ENCODE measurements around the gene TGIF2LX.
"Not testable (repeated sequence)": the region's sequence is repeated elsewhere in the genome, so short reads cannot be mapped to it uniquely, and the experiment has no call there.

TGIF2LX gene

GRCh38 chrX:89921665-89922064 lies at the start of gene TGIF2LX:
Gene TGIF2LX (plus strand): TSS chrX:89921908. CDS start chrX:89922086, 178 bp downstream.
- DNase-seq (ENCODE audit: low spot score), result not testable (repeated sequence)

- not testable (repeated sequence) for DNase-seq (ENCODE audit: low spot score)
These were observed 728 bp downstream of the TGIF2LX start for GRCh38 chrX:89922338-89922934.

- not testable (repeated sequence) for DNase-seq (ENCODE audit: low spot score)
These were observed 21.4 kb downstream of the TGIF2LX start for GRCh38 chrX:89943077-89943476.

GRCh38 chrX:89965588-89965987 lies 43.9 kb downstream of the TGIF2LX start:
- not testable (repeated sequence) for DNase-seq (ENCODE audit: low spot score)

Data from D341Med (cell line).